DMS114 treated with DMSO at 0.1 percent for 48 hours (cell line): ENCODE data around the gene CD44.

Experiments used
- DNase-seq: peaks from one replicate; lab custom pipeline; 2025; ENCODE audit not compliant: unreplicated experiment; lab: John Stamatoyannopoulos, UW

The CD44 gene

GRCh38 chr11:35234460-35235156, 95.6 kb downstream of the CD44 start:
- no peak for DNase-seq

GRCh38 chr11:35235157-35235468, 96.1 kb downstream of the CD44 start:
- DNase-seq: no peak

- DNase-seq: no peak
These were observed 96.5 kb downstream of the CD44 start for GRCh38 chr11:35235498-35235897.

- no peak for DNase-seq
These were observed 97.1 kb downstream of the CD44 start for GRCh38 chr11:35235936-35236666.

- no peak for DNase-seq
These were observed 97.7 kb downstream of the CD44 start for GRCh38 chr11:35236667-35237003.

- DNase-seq: no peak
These were observed 98.4 kb downstream of the CD44 start for GRCh38 chr11:35237351-35237750.

GRCh38 chr11:35237860-35238715, 99.1 kb downstream of the CD44 start:
- DNase-seq: no peak

- DNase-seq: no peak
These were observed 99.9 kb downstream of the CD44 start for GRCh38 chr11:35238882-35239281.

GRCh38 chr11:35239471-35240075, 100.6 kb downstream of the CD44 start:
- no peak for DNase-seq

- DNase-seq: no peak
These were observed 102.1 kb downstream of the CD44 start for GRCh38 chr11:35241083-35241482.

- no peak for DNase-seq
These were observed 102.6 kb downstream of the CD44 start for GRCh38 chr11:35241531-35241930.

GRCh38 chr11:35242412-35243242, 103.7 kb downstream of the CD44 start:
- no peak for DNase-seq

- no peak for DNase-seq
These were observed 104.8 kb downstream of the CD44 start for GRCh38 chr11:35243774-35244173.

- no peak for DNase-seq
These were observed 106.1 kb downstream of the CD44 start for GRCh38 chr11:35245056-35245455.

- DNase-seq: no peak
These were observed 106.8 kb downstream of the CD44 start for GRCh38 chr11:35245786-35246185.

- no peak for DNase-seq
These were observed 107.8 kb downstream of the CD44 start for GRCh38 chr11:35246745-35247144.

- DNase-seq: no peak
These were observed 108.5 kb downstream of the CD44 start for GRCh38 chr11:35247428-35247827.

- DNase-seq: no peak
These were observed 108.9 kb downstream of the CD44 start for GRCh38 chr11:35247863-35248262.

- no peak for DNase-seq
These were observed 109.8 kb downstream of the CD44 start for GRCh38 chr11:35248558-35249323.

GRCh38 chr11:35250192-35250591, 111.2 kb downstream of the CD44 start:
- no peak for DNase-seq
